Stimulated activated CD4-positive, alpha-beta T cell treated with anti-CD3 and anti-CD28 coated beads, Interleukin-12 subunit alpha, Interleukin-12 subunit beta, amount 100 ng/mL, for 48 hours (primary cell): Measurements from ENCODE around the gene ADGRA1.

Experiments used
- DNase-seq, 3 donors: peaks; one replicate each; pipeline ENCODE4 v3.0.0-alpha.2; 2020; ENCODE audit warnings: low read depth in 2 of 3, low spot score in 1 of 3

The ADGRA1 gene

DNA sequence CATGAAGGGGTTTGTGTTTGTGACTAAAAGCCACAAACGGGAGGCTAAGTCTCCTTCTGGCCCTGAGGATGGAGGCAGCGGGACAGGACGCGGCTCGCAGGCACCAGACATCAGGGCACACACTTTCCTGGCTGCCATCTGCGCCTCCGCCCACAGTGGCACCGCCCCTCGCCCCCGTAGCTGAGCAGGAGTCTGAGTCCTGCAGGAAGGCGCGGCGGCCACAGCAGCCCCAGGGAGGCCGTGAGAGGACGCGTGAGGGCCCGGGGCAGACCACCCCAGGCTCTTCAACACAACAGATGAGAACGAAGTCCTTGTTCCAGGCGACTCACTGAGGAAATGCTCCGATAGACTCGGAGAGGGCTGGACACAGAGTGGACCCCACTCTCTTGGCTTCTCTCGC is 6.6 kb downstream of the ADGRA1 start:
- DNase-seq, result no peak

DNA sequence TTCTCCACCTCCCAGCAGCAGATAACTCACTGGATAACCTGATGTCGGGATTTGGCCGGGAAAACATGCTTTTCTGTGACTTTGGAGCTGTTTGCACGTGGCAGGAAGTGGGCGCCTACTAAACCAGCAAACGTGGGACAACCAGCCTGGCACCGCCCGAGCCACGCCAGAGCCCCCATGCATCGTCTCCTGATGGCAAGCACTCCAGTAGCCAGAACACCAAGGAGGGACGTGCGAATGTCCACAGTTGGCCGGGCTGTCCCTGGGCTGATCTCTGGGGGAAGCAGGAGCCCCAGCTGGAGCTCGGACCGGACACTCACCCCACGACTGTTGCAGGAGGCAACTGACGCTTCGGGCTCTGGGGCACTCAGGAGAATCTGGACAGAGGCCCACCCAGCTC is 7.1 kb downstream of the ADGRA1 start:
- DNase-seq, result no peak

DNA sequence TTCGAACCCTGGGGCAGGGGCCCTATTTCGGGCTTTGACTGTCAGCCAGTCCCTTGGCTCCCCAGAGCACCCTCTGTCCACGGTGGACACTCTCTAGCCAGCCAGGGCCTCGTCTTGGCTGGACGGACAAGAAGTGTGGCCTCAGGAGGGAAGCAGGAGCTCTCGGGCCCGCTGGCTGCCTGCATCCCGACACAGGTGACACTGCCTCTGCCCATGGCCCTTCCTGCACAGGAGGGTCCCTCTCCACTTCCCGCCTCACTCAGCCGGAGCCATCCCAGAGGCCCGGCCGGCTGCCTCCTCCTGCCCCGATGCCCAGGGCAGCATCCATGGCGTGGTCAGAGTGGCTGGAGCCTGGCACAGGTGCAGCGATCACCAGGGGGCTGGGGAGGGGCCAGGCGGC is 7.9 kb downstream of the ADGRA1 start:
- no peak for DNase-seq

DNA sequence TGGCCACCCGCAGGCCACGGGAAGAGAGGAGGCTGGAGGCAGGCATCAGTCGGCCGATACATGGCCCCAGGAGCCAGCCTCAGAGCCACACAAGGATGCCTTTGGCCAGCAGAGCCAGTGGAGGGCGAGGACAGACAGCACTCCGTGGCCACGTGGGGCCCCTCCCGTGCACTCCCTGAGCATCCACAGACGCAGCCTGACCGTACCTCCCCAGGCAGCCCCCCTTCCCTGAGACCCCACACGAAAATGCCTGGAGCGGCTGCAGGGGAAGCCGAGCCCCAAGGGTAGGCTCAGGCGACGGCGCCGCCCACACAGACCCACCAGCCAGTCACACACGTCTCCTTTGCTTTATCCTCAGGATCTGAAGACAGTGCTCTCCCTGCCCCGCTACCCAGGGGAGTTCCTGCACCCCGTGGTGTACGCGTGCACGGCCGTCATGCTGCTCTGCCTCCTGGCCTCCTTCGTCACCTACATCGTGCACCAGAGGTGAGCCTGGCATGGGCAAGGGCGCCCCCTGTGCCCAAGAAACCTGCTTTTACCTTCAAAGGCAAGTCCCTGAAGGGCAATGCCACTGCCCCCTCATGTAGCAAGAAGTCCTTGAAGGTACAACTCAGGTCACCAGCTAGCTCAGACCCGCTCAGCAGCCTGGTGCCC is 9.0 kb downstream of the ADGRA1 start:
- peak in 2 of 3 donors; percentile 2 to 3 for DNase-seq

DNA sequence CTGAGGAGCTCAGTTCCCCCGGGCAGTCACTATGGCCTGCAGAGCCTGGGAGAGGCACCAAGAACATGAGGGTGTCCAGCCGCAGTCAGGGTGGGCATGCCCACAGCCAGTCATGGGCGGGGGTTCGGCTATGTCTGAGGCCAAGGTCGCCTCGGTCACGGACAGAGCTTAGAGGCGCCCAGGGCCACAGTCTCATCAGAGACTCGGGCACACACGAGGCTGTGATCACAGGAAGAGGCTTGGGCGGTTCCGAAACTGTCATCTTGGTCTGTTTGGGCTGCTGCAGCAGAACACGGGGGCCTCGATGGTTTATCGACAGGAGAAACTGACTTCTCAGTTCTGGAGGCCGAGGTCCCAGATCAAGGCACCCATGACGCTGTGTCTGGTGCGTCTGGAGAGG is 9.7 kb downstream of the ADGRA1 start:
- no peak for DNase-seq

DNA sequence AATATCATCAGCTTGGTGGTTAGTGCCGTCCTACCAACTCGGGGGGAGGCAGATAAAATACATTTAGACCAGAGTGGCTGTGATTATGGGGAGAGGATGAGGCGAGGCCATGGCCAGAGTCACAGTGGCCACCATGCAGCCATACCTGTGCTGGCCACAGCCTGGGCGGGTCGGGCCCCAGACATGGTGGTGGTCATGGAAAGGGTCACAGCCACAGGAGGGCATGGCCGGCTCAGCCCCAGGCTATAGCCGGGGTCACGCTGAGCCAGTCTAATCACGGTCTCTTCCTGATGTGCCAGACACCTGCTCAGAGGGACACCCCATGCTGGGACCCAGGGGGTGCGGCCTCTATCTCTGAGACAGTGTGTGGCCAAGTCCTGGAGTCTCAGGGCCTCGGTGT is 10.2 kb downstream of the ADGRA1 start:
- no peak for DNase-seq

DNA sequence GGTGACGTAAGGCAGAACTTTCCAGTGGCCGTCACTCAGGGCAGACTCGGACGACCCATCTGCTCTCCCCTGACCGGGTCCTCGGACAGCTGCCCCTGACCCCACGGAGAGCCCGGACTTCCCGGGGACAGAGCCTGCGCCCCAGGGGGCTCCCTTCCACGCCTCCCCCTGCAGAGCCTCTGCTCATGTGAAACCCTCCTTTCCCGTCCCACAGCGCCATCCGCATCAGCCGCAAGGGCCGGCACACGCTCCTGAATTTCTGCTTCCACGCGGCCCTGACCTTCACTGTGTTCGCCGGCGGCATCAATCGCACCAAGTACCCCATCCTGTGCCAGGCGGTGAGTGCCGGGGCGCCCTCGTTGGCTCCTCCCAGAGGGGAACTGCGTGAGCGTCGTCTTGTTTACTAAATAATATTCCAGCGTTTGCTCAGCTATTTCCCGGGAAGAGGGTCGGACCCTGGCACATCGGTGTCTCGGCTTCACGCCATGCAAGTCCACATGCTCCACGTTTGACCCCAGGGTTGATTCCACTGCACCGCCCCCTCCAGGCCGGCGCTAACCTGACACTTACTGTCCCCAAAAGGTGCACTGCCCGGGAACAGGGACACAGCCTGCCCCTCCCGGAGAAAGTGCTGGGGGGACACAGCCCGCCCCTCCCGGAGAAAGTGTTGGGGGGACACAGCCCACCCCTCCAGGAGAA is 10.9 kb downstream of the ADGRA1 start:
- no peak for DNase-seq

DNA sequence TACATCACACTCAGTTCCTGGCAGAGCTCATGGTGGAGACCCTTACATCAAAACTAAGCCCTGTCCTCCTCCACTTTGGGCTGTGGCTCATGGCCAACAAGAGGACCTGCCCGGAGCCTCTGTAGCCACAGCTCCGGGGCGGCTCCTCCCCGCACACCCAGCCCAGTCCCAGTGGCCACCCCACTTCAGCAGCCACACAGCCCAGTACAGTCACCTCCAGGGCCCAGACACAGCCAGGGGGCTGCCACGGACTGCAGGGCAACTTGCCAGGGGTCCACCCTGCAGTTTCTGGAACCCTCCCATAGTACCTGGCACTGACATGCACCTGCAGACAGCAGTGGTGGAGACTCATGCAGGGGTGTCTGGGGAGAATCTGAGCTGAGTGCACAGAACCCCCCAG is 11.8 kb downstream of the ADGRA1 start:
- no peak for DNase-seq

DNA sequence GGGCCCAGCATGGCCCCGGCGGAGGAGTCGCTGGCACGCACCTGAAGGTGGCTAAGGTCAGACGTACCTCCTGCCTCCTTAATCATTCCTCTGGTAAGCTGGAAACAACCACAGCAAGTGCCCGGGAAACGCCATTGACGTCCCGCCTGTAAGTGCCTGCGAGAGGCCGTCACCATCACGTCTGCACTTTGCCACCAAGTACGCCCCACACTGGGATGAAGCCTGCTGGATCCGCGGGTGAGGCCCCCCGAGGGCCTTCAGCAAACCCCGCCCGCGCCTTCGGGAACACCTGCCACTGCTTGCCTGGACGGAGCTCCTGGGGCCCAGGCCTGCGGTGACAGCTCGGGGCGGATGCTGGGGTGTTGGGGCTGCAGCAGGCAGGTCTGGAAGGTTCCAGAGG is 12.5 kb downstream of the ADGRA1 start:
- DNase-seq, result no peak

DNA sequence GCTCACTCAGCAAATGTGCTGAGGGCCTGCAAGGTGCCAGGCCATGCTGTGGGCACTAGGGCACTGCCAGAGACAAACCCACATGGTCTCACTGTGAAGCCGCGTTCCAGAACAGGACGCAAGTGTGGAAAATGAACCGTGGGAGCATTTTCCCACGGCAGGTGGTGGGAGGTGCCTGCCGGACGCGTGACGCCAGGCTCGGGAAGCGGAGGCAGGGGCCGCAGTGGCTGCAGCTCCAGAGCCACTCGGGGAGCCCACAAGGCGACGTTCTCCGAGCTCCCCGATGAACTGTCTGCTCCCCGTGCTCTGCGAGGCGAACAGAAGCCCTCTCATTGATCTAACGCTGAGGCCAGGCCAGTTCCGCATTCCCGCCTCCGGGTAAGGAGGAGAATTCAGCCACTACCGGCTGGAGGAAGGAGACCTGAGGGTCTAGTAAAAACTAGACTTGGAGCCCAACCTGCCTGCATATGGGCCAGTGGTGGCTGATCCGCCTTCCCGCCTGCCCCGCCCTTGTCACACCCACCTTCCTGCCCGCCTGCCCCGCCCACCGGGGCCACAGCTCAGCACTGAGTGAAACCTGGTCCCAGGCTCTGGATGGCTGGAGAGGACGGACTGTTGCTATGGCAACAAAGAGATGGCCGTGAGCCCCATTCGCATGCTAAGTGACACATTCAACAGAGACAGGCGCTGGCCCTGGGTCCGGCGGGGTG is 13.1 kb downstream of the ADGRA1 start:
- peak in 1 of 3 donors; percentile 13 for DNase-seq

DNA sequence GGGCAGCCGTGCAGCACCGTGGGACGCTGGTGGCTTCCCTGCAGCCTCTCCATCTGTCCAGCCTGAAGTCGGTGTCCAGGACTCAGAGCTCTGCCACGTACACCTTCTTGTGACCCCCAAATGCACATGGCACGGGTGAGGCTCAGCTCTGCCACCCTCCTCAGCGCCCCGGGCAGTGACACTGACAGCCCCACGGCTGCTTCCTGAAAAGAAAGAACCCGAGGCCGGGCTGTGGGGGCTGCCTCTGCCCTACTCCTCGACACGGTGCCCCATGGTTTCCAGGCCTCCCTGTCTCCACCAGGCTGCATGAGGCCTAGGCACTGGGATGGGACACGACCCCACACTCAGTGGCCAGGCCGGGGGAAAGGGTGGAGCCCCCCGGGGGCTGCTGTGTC is 13.7 kb downstream of the ADGRA1 start:
- DNase-seq, result no peak

DNA sequence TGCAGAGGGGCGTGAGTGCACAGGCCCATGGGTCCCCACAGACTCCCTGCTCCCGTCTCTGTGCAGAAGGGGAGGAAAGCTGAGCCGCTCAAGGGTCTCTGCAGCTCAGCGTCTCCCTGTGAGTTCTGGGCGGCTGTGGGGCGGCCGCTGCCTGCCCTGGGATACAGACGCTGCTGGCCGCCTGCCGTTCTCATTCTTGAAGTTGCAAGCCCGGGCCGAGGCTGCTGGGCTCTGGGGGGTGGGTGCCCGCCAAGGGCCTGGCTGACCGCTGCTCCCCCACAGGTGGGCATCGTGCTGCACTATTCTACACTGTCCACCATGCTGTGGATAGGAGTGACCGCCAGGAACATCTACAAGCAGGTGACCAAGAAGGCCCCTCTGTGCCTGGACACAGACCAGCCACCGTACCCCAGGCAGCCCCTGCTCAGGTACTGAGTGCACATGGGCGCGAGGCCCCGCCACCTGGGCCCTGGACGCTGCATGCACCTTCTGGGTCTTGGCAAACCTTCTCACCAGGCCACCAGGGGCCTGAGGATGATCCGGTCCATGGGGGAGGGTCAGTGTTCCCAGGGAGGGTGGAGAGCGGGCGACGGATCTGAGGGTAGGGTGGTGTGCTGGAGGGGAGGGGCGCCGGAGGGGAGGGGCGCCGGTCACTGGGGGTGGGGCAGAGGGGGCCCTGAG is 14.8 kb downstream of the ADGRA1 start:
- DNase-seq, result no peak

DNA sequence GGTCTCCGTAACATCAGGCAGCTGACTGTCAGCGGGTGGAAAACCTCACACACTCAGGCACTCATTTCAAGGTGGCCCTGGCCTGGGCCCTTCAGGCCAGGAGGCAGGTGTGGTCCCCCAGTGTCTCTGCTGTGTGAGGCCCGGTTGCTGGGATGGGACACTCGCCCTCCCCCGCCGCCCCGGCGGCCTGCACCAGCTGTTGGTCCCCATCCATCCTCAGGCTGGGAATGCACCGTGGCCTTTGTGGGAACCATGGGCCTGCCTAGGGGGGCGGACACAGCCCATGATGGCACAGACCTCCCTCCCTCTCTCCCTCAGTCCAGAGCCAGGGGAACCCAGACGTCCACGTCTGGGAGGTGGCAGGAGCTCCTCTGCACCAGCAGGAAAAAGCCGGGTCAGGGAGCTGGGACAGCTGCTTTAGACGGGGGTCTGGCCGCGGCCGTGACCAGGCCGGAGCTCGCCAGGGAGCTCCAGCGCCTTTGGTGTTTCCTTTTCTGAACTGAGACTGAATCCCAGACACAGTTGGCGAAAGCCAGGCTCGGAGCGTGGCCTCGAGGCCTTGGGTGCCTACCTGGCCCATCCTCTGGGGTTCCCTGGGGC is 15.7 kb downstream of the ADGRA1 start:
- no peak for DNase-seq

DNA sequence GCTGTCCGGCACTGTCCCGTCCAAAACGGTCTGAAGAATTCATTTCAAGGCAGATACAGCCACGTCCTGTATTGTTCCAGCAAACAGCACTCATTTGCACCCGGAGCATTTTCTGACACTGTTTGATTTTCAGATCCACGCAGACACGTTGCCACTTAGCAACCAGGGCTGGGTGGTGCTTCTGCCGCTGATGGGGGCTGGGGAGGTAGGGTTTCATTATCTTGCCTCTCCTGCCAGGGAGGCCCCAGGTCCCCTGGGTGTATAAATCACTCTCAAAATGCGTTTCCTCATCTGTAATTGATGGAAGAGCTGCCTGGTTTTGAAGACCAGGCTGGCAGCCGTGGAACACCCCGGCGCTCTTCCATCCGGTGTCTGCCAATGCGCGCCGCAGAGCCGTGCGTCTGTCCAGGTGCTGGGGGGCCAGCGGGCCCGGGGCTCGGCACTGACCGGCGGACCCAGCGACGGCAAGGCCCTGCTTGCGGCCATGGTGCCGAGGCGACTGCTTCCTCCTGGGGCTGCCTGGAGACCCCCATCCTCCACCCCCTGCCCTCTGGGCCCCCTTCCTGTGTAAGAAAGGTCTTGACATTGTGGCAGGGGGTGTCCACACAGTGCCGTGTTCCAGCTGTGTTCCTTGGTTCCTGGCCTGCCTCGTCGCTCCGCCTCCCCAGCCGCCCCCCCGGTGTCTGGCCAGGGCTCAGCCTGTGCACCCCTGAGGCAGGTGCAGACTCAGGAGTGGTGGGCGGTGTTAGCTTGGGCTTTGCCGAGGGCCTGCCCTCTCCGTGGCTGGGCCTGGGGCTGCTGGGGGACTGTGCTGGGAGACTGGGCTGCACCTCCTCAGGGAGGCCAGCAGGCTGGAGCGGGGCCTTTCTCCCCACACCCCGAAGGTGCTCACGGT is 16.6 kb downstream of the ADGRA1 start:
- no peak for DNase-seq

DNA sequence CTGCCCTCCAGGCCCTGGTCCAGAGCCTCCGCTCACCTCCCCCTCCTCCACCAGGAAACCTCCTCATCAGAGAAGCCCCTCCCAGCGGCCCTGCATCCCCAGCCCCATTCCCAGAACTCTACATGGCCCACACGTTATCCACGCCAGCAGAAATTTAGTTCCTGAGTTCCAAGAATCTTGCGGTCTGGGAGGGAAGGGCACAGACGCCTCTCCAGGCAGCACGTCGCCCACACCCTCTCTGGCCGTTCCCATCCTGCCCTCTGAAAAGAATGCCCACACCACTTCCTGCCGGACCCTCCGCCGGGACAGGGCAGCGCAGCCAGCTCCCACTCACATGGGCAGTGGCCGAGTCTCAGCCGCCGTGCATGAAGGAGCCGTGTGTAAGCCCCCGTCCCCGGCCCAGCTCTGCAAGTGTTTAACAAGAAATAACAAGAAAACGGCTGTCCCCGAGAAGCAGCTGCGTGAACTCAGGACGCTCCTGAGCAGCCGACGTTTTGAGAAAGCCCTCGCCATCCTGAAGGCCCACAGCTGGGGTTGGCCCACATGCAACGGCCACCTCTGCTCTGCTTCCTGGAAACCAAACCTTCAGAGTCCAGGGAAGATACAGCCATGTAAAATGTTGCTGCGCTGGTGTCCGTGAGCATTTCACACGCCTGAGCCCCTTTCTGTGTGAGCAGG is 17.4 kb downstream of the ADGRA1 start:
- no peak for DNase-seq

DNA sequence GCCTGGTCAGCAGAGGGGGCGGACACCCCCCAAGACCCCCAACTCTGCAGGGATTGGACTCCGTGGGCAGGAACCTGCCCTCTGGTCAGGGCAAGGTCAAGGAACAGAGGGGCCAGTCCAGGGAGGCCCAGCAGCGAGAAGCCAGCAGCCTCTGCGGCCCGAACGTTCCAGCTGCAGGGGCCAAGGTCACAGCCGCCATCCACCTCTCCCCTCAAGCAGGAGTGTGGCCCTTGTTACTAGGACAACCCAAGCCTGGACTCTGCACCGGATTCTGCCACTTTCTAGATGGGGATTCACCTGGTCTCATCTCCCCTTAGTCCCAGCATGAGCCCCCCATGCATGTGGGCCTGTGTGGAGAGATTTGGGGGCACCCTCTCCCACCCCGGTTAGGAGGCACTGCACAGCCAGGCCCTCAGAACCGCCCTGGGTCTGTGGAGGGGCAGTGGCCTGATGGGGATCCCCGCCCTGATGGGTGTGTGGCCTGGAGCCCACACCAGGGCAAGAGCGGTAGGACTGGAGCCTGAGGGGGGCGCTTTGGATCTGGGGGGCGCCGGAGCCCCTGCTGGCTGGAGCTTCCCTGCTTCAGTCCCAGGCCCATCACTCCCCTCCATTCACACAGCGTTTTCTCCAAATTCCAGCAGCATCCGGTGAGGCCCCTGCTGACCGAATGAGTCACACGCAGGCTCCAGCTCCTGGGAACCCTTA is 18.1 kb downstream of the ADGRA1 start:
- DNase-seq, result no peak

DNA sequence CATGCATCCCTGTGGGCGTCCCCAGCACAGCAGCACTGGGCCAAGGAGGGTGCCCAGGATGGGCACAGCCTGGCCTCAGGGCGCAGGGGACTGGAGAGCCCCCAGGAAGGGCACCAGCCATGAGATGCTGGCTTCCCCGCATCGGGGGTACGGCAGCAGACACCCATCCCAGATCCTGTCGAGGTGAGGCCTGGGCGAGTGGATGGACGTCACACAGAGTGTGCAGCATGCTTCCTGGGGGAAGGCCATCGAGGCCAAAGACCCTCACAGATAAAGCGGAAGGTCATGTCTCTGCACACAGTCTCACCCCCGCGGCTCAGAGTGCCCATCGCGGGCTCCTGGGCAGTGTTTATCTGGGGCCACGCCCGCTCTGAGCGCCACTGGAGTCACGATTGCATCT is 18.8 kb downstream of the ADGRA1 start:
- no peak for DNase-seq

DNA sequence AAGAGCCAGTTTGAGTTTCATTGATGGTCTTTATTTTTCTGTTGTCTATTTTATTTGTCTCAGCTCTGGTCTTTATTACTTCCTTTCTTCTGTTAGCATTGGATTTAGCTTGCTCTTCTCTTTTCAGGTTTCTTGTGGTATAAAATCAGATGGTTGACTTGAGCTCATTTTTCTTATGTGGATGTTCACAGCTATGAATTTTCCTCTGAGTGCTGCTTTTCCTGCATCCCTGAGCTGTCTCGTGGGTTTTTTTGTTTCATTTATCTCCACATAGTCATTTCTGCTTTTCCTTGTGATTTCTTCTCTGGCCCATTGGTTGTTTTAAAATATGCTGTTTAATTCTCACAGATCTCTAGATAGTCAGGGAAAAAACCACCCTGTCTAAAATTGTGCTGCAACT is 19.7 kb downstream of the ADGRA1 start:
- DNase-seq, result no peak

DNA sequence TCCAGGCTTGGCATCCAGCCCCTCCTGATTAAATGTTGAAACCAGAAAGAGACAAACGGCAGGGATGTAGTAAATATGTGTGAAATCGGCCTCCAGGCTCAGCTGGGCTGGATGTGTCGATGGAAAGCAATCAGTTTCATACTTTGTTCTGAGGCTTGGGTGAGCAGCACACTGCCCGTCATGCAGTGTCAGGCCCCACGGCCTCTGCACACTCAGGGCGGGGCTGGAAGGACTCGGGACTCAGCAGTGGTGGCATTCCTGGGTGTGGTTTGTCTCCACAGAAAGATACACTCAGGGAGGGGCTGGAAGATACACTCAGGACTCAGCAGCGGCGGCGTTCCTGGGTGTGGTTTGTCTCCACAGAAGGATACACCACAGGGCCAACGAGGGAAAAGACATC is 22.0 kb downstream of the ADGRA1 start:
- no peak for DNase-seq
